Activated naive CD8-positive, alpha-beta T cell (primary cell): Measurements from ENCODE around the gene PPP2R5D.

Experiments used
- H3K27ac Mint-ChIP-seq: one replicate; pipeline ENCODE4 v1.8.0; 2021; ENCODE audit warnings: mixed read lengths
- H3K27me3 Mint-ChIP-seq: one replicate; pipeline ENCODE4 v1.8.0; 2021; ENCODE audit warnings: mixed read lengths
- H3K36me3 Mint-ChIP-seq: one replicate; pipeline ENCODE4 v1.8.0; 2021; ENCODE audit warnings: mixed read lengths
- H3K4me1 Mint-ChIP-seq: one replicate; pipeline ENCODE4 v1.8.0; 2021; ENCODE audit warnings: low read depth, mixed read lengths
- H3K4me3 Mint-ChIP-seq: one replicate; pipeline ENCODE4 v1.8.0; 2021; ENCODE audit warnings: mild to moderate bottlenecking, mixed read lengths
- H3K9me3 Mint-ChIP-seq: one replicate; pipeline ENCODE4 v1.8.0; 2021; ENCODE audit warnings: low read depth, mixed read lengths

Gene PPP2R5D

GRCh38 chr6:42959917-42960242, 24.5 kb upstream of the PPP2R5D start:
- H3K4me3 Mint-ChIP-seq: peak overlapping the region; percentile 78
- no peaks in the 10 kb centered on the region for H3K9me3 Mint-ChIP-seq
- H3K27me3 Mint-ChIP-seq: no peaks in the 10 kb centered on the region
- peaks cover 16% of the 10 kb centered on the region for H3K4me1 Mint-ChIP-seq
- H3K27ac Mint-ChIP-seq: no peak overlapping the region
- H3K36me3 Mint-ChIP-seq: no peaks in the 10 kb centered on the region

GRCh38 chr6:42960243-42961019, 23.9 kb upstream of the PPP2R5D start, which contains the start of gene GNMT:
GNMT (plus strand) TSS chr6:42960754; CDS start chr6:42960768, 14 bp downstream.
- Mint-ChIP-seq H3K4me1 (peaks cover 16% of the 10 kb centered on the region), H3K27ac (no peak within 1 kb of the TSS), H3K9me3 (no peaks in the 10 kb centered on the region), H3K4me3 (peak within 1 kb of the TSS; percentile 78), H3K36me3 (no peaks in the 10 kb centered on the region), H3K27me3 (no peaks in the 10 kb centered on the region)

- peak overlapping the region; percentile 78 for H3K4me3 Mint-ChIP-seq
- H3K9me3 Mint-ChIP-seq: no peaks in the 10 kb centered on the region
- H3K36me3 Mint-ChIP-seq: no peaks in the 10 kb centered on the region
- H3K27me3 Mint-ChIP-seq: no peaks in the 10 kb centered on the region
- no peak overlapping the region for H3K27ac Mint-ChIP-seq
- peaks cover 16% of the 10 kb centered on the region for H3K4me1 Mint-ChIP-seq
Measured at GRCh38 chr6:42961020-42961470, 23.3 kb upstream of the PPP2R5D start.

DNA sequence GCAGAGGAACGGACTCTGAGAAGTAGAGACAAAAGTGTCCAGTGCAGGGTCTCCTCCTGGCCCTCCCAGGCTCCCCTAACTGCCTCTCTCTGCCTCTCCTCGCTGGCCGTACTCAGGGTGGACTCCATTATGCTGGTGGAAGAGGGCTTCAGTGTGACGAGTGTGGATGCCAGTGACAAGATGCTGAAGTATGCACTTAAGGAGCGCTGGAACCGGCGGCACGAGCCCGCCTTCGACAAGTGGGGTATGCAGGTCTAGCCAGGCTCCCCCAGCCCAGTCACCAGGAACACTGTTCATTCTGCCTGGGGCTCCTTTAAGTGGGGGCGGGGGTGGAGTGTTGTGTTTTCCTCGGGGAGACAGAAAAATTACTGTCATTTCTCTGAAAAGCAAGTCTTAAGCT, 22.3 kb upstream of the PPP2R5D start:
- Mint-ChIP-seq H3K27me3 (no peaks in the 10 kb centered on the region), H3K27ac (no peak overlapping the region), H3K36me3 (no peaks in the 10 kb centered on the region), H3K9me3 (no peaks in the 10 kb centered on the region), H3K4me3 (peak overlapping the region; percentile 47), H3K4me1 (peaks cover 16% of the 10 kb centered on the region)

DNA sequence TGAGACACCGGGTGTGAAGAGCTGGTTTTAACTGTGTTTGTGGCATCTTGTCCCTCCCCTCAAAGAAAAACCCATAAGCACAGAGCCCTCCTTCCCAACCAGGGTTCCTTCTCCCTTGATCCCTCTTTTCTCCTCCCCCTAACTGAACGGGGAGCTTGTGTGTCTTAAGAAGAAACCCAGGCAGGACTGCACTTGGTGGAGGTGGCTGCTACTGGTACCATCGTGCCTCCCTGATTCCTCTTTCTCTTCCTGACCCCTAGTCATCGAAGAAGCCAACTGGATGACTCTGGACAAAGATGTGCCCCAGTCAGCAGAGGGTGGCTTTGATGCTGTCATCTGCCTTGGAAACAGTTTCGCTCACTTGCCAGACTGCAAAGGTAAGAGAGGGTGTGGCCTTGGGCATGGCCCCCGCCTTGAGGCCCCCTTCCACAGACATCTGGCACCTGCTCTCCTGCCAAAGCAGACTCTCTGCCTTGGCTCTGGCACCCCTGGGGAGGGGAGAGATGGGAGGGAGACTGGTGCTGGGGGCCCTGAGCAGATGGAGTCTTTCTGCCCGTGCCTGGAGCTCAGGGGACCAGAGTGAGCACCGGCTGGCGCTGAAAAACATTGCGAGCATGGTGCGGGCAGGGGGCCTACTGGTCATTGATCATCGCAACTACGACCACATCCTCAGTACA, 21.7 kb upstream of the PPP2R5D start:
- Mint-ChIP-seq H3K4me3 (peak overlapping the region; percentile 47), H3K27me3 (no peaks in the 10 kb centered on the region), H3K9me3 (no peaks in the 10 kb centered on the region), H3K4me1 (peaks cover 16% of the 10 kb centered on the region), H3K27ac (no peak overlapping the region), H3K36me3 (no peaks in the 10 kb centered on the region)

DNA sequence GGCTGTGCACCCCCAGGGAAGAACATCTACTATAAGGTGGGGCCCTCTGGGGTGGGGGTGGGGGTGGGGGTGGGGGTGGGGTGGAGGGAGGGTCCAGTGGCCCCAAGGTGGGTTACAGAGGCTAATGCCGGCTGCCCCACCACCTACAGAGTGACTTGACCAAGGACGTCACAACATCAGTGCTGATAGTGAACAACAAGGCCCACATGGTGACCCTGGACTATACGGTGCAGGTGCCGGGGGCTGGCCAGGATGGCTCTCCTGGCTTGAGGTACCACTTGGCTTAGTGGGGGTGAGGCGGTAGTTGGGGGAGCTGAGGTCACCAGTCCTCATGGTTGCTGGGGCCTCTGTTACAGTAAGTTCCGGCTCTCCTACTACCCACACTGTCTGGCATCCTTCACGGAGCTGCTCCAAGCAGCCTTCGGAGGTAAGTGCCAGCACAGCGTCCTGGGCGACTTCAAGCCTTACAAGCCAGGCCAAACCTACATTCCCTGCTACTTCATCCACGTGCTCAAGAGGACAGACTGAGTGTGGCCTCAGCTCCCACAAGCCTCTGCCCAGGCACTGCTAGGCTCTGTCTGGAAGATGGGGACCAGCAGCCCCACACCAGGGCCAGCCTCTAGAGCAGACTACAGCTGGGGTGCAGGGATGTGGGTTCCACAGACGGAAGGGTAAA, 21.1 kb upstream of the PPP2R5D start:
- no peaks in the 10 kb centered on the region for H3K27me3 Mint-ChIP-seq
- no peak overlapping the region for H3K4me3 Mint-ChIP-seq
- no peaks in the 10 kb centered on the region for H3K9me3 Mint-ChIP-seq
- H3K36me3 Mint-ChIP-seq: no peaks in the 10 kb centered on the region
- no peak overlapping the region for H3K27ac Mint-ChIP-seq
- H3K4me1 Mint-ChIP-seq: peaks cover 16% of the 10 kb centered on the region

DNA sequence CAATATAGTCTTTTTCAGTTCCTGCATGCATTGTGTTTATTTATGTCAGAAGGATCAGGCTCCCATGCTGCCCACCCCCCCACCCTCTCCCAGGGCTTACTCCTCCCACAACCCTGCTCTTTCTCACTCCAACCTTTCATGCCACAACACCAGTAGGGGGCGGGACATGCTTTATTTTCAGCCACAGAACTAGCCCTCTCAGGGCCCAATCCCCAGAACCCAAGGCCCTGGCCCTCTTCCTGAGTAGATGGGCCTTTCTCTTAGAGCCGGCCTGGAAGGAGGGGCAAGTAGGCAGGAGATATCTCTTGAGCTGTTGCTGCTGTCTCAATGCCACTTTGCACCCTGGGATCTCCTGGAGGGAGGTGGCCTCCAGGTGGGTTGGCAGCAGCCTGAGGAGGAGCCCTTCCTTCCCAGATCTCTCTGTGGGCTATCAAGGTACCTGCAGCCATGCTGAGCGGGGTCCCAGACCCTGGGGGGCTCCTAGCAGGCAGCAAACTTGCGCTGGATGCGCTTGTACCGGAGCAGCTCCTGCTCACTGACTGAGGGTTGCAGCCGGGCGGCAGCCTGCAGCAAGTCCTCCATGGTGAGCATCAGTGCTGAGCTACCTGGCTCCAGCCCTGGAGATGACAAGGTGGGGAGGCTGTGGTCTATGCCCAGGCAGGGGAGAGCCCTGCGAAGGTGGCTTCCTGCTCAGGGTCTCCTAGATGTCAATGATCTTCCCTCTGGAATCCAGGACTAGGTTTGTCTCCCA, 20.3 kb upstream of the PPP2R5D start:
- H3K4me3 Mint-ChIP-seq: no peak overlapping the region
- peaks cover 16% of the 10 kb centered on the region for H3K4me1 Mint-ChIP-seq
- no peaks in the 10 kb centered on the region for H3K27me3 Mint-ChIP-seq

GRCh38 chr6:42966571-42966970, 17.8 kb upstream of the PPP2R5D start:
- Mint-ChIP-seq H3K36me3 (peaks cover 2% of the 10 kb centered on the region), H3K4me1 (peaks cover 12% of the 10 kb centered on the region), H3K27ac (no peak overlapping the region), H3K27me3 (no peaks in the 10 kb centered on the region), H3K4me3 (no peak overlapping the region), H3K9me3 (no peaks in the 10 kb centered on the region)

More for the DNA sequence above, 20.3 kb upstream of the PPP2R5D start:
- no peaks in the 10 kb centered on the region for H3K9me3 Mint-ChIP-seq
- H3K27ac Mint-ChIP-seq: no peak overlapping the region
- H3K36me3 Mint-ChIP-seq: peaks cover under 1% of the 10 kb centered on the region

- no peak overlapping the region for H3K4me3 Mint-ChIP-seq
- H3K27me3 Mint-ChIP-seq: no peaks in the 10 kb centered on the region
- H3K9me3 Mint-ChIP-seq: no peaks in the 10 kb centered on the region
- peaks cover 12% of the 10 kb centered on the region for H3K4me1 Mint-ChIP-seq
- H3K27ac Mint-ChIP-seq: no peak overlapping the region
- H3K36me3 Mint-ChIP-seq: peaks cover 2% of the 10 kb centered on the region
Measured at GRCh38 chr6:42967228-42967627, 17.1 kb upstream of the PPP2R5D start.

DNA sequence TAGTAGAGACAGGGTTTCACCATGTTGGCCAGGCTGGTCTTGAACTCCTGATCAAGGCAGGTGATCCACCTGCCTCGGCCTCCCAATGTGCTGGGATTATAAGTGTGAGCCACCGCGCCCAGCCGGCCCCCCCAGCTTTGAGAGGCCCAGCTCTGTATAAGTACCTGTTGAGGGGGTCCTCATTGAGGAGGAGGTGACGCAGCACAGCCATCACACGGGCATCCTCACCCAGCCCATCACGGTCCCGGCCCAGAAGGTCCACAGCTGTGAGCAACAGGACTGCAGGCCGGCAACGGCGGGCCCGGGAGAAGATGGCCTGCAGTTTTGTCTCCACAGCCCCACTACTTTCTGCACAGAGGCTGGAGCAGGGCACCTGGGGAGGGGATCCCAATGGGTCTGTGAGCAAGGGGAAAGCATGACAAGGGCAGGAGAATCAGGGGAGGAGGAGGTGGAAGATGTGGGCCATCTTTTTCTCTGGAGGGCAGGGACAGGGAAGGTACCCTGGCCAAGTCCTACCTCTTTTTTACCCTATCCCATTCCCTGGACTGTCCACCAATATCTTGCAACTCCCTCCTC, 16.2 kb upstream of the PPP2R5D start:
- Mint-ChIP-seq H3K9me3 (no peaks in the 10 kb centered on the region), H3K4me1 (peaks cover 12% of the 10 kb centered on the region), H3K4me3 (no peak overlapping the region), H3K27me3 (no peaks in the 10 kb centered on the region), H3K36me3 (peaks cover 2% of the 10 kb centered on the region), H3K27ac (no peak overlapping the region)

GRCh38 chr6:42968783-42969182, 15.6 kb upstream of the PPP2R5D start:
- Mint-ChIP-seq H3K27ac (no peak overlapping the region), H3K27me3 (no peaks in the 10 kb centered on the region), H3K9me3 (no peaks in the 10 kb centered on the region), H3K36me3 (peaks cover 2% of the 10 kb centered on the region), H3K4me1 (peaks cover 12% of the 10 kb centered on the region), H3K4me3 (no peak overlapping the region)

DNA sequence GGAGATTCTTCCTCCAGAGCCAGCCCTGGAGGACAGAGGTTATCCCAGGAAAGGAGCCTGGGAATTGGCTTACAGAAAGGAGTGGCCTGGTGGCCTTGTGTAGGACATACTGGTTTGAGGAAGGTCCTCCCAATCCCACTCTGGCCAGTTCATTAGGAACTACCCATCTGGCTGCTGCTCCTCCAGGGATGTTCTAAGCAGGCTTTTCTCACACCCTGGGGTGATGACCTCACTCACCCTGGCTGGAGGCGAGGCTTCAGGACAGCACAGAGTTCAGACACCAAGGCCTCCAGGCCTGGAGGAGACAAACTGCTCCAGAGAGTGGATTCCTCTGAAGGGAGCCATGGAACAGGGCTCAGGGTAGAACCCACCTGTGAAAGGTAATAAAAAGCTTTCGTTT, 14.9 kb upstream of the PPP2R5D start:
- Mint-ChIP-seq H3K27me3 (no peaks in the 10 kb centered on the region), H3K9me3 (no peaks in the 10 kb centered on the region), H3K36me3 (peaks cover 4% of the 10 kb centered on the region)

GRCh38 chr6:42969934-42970333, 14.4 kb upstream of the PPP2R5D start:
- H3K4me1 Mint-ChIP-seq: peaks cover 16% of the 10 kb centered on the region
- H3K27ac Mint-ChIP-seq: no peak overlapping the region
- H3K4me3 Mint-ChIP-seq: no peak overlapping the region
- peaks cover 4% of the 10 kb centered on the region for H3K36me3 Mint-ChIP-seq
- no peaks in the 10 kb centered on the region for H3K27me3 Mint-ChIP-seq
- H3K9me3 Mint-ChIP-seq: no peaks in the 10 kb centered on the region

More for the DNA sequence above, 14.9 kb upstream of the PPP2R5D start:
- Mint-ChIP-seq H3K4me3 (no peak overlapping the region), H3K4me1 (peaks cover 11% of the 10 kb centered on the region), H3K27ac (no peak overlapping the region)

DNA sequence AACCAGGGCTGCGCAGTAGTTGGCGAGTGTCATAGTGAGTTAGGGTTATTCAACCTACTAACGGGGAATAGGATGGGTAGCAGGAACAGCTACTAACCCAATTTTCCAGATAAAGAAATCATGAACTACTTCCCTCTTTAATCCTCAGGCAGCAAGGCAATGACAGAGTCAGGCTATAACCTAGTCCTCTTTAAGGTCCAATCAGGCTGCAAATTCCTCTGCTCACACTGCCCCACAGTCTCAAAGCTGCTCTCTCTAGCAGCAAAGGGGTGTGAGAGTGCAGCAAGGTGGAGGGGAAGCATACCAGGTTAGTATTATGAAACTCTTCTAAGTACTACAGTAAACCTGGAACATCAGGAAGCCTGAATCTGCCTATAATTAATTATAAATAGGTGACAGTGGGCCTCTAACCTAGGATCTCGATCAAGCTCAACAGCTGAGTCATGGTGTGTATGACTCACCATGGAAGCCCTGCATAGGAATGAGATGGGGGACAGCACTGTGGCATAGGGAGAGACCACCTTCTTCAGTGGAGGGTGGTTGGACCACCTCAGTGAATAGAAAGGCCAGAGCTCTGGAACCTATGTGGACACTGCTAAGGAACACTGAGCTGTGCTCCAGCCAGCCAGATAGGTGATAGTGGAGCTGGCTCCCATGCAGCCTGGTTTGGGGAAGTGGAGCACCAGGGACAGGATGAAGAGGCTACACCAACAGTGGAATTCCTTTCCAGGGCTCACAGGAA, 13.3 kb upstream of the PPP2R5D start:
- no peaks in the 10 kb centered on the region for H3K9me3 Mint-ChIP-seq
- H3K4me3 Mint-ChIP-seq: no peak overlapping the region
- peaks cover 4% of the 10 kb centered on the region for H3K36me3 Mint-ChIP-seq

More for the DNA sequence above, 13.3 kb upstream of the PPP2R5D start:
- peaks cover 22% of the 10 kb centered on the region for H3K4me1 Mint-ChIP-seq
- H3K27ac Mint-ChIP-seq: peak overlapping the region; percentile 80
- no peaks in the 10 kb centered on the region for H3K27me3 Mint-ChIP-seq
